Heart left ventricle (tissue), 16 donors: ENCODE data around the gene COLEC12. TPM values are rescaled to one million over a fixed set of nuclear protein-coding genes. Genes with fewer than 3 reads are reported as not detected.
A peak's percentile ranks its signal among the peaks of the same experiment; 100 is the strongest.

Source experiments
- ATAC-seq, 4 donors: fragments of 200-7000 bp; cut with Tn5 transposase; one replicate each; pipeline ENCODE4 v1.9.1; 2020 to 2022; ENCODE audit warnings: moderate library complexity in 4 of 4, mild to moderate bottlenecking in 3 of 4, moderate number of reproducible peaks in 1 of 4
- DNase-seq, 5 donors: peaks; one replicate each; pipeline ENCODE4 v3.0.0-alpha.2; 2020
- H3K27ac ChIP-seq, 12 donors: fragments of 200-600 bp; sonication (generic) in 4 of 12; one replicate each; pipeline versions ENCODE4 v1.5.0 to v1.8.0; 2016 to 2022; ENCODE audit warnings: mild to moderate bottlenecking in 2 of 12
- H3K27me3 ChIP-seq, 9 donors: fragments of 200-600 bp; sonication (generic) in 2 of 9; one replicate each; pipeline versions ENCODE4 v1.5.1 to v1.8.0; 2016 to 2022; ENCODE audit warnings: mild to moderate bottlenecking in 3 of 9
- H3K36me3 ChIP-seq, 9 donors: fragments of 200-600 bp; sonication (generic) in 2 of 9; one replicate each; pipeline versions ENCODE4 v1.5.0 to v1.8.0; 2018 to 2022; ENCODE audit warnings: mild to moderate bottlenecking in 2 of 9
- H3K4me1 ChIP-seq, 12 donors: fragments of 200-600 bp; sonication (generic) in 4 of 12; one replicate each; pipeline versions ENCODE4 v1.5.0 to v1.8.0; 2016 to 2022; ENCODE audit warnings: mild to moderate bottlenecking in 3 of 12
- H3K4me3 ChIP-seq, 12 donors: fragments of 200-600 bp; sonication (generic) in 4 of 12; one replicate each; pipeline versions ENCODE4 v1.5.0 to v1.8.0; 2017 to 2022; ENCODE audit warnings: mild to moderate bottlenecking in 9 of 12, moderate library complexity in 4 of 12
- H3K9me3 ChIP-seq, 12 donors: fragments of 200-600 bp; sonication (generic) in 4 of 12; one replicate each; pipeline versions ENCODE4 v1.5.0 to v1.8.0; 2016 to 2022; ENCODE audit warnings: mild to moderate bottlenecking in 1 of 12
- CTCF ChIP-seq, 12 donors: fragments of 200-600 bp; sonication (generic) in 4 of 12; IDR thresholded peaks; one replicate each; pipeline versions ENCODE4 v1.5.0 to v1.8.0; 2018 to 2022; ENCODE audit warnings: antibody characterized with exemption in 12 of 12, mild to moderate bottlenecking in 5 of 12
- POLR2A ChIP-seq, 2 donors: fragments of 450-650 bp; IDR thresholded peaks; one replicate each; pipeline ENCODE4 v1.6.1; 2017; ENCODE audit warnings: antibody characterized with exemption in 2 of 2, mild to moderate bottlenecking in 2 of 2, moderate library complexity in 2 of 2
- WGBS, 4 donors: extraction: QIAGEN DNeasy Blood & Tissue Kit in 2 of 4; methylation state at CpG; one replicate each; pipeline versions ENCODE4 v1.1.5 to v1.1.7; 2013 to 2018; 5-methylcytosine and 5-hydroxymethylcytosine counted together
- intact Hi-C, 10 donors: fragments of 100-400 bp; cut with DNase I; formaldehyde crosslinking; loops; one replicate each; pipeline versions ENCODE4 v1.11.1 to v1.14.2; 2022
- long read RNA-seq, 3 donors: library from polyadenylated mRNA; unstranded; transcript quantifications; one replicate each; pipeline ENCODE4 v2.0.0, GENCODE V29; 2020 to 2021
- polyA plus RNA-seq, 2 donors: library from polyadenylated mRNA; stranded (reverse); fragments of 200-250 nt; gene quantifications; one replicate each; pipeline ENCODE4 v1.2.3, GENCODE V29; 2013
- total RNA-seq, 9 donors: library from RNA; depleted of rRNA in 2 of 9; stranded (reverse); fragments of >200 nt in 2 of 9; fragmentation: NEBNext Ultra II Directional in 3 of 9; extraction: Animal tissue kit (Norgen Biotek cat#: 25700) in 3 of 9; gene quantifications; one replicate each; pipeline versions ENCODE4 v1.1.0 to v1.2.4, GENCODE V29; 2016 to 2023
- donor health status: ischemic (EF 13 %, LVEDD 7.1; RV severe dilation, severe dysfunction).
- donor health status: healthy with polysubstance abuse.
- donor health status: DM: no; HTN: yes; CAD: no.
- donor health status: DM: no; HTN: no; CAD: no.
- donor health status: ischemic (EF 25% LVEDD 6.9; RV normal size, moderate dysfunction).
- donor health status: ischemic (EF 25% LVEDD 5.7; RV mildly dilated, moderate dysfunction).
- donor health status: healthy.
- donor health status: DM: yes; HTN: yes; CAD: no.
- donor health status: ischemic (EF 35%, LVEDD 5.7; RV mildly dilated, moderate dysfunction).
- donor health status: nonischemic (EF 11% LVEDD 7.7; RV severe dilation, severe dysfunction).
- donor health status: DM: yes; HTN: yes; CAD: no.
- donor health status: PGD.
- donor health status: ischemic (EF 29% LVEDD 5.4; RV normal size, mild dysfunction).
- donor health status: nonischemic (EF 23%, LVEDD 6.1; RV moderate dilation, normal function).

COLEC12 gene
- 10 to 100 TPM in 3 of 9 donors, 1 to 10 TPM in 6; 4.2 to 35.9 (median 8.0) TPM for total RNA-seq
- 1 to 10 TPM; 2.2 TPM for polyA plus RNA-seq
- long read RNA-seq, donor 1, full-length matches to known transcripts = 8 of 12 reads
- long read RNA-seq, donor 1, partial matches to known transcripts = 3 of 12 reads
- long read RNA-seq, donor 1, other reads (novel, unspliced or antisense) = 1 of 12 reads
- long read RNA-seq, donor 2, partial matches to known transcripts = 1 of 3 reads
- long read RNA-seq, donor 2, other reads (novel, unspliced or antisense) = 2 of 3 reads
- long read RNA-seq, donor 3, full-length matches to known transcripts = 9 of 13 reads
- long read RNA-seq, donor 3, partial matches to known transcripts = 3 of 13 reads
- long read RNA-seq, donor 3, other reads (novel, unspliced or antisense) = 1 of 13 reads

- peak in 4 of 5 donors; percentile 47 to 66 (median 52) for DNase-seq
- Histone ChIP-seq H3K36me3 (no peaks in the 10 kb centered on the region), H3K4me3 (peak within 1 kb of the TSS; percentile 28 to 66 (median 55)), H3K9me3 (no peaks in the 10 kb centered on the region), H3K27ac (peak within 1 kb of the TSS in 7 of 12 donors; percentile 43 to 62 (median 54)), H3K27me3 (peaks cover 3 to 46% (median 25%) of the 10 kb centered on the region in 9 donors), H3K4me1 (peaks cover 0 to 29% (median 9%) of the 10 kb centered on the region in 12 donors)
- intact Hi-C loops = no loop called here
- 2 to 4% (median 3%) methylated on average over 28 to 75 of the region's 75 CpGs for WGBS, 4 donors
- peak in 3 of 4 donors; percentile 61 to 78 (median 72) for ATAC-seq
- no peak for TF ChIP-seq POLR2A (IDR thresholded peaks at IDR 0.05)
- peak in 1 of 12 donors; percentile 1 for TF ChIP-seq CTCF (IDR thresholded peaks at IDR 0.05)
Measured at GRCh38 chr18:500632-501405, at the start of gene COLEC12. Gene COLEC12 (minus strand): TSS chr18:500701. CDS start chr18:500514, 187 bp downstream.

GRCh38 chr18:549967-550366 lies 49.5 kb upstream of the COLEC12 start:
- no peak for ATAC-seq

GRCh38 chr18:543447-544078 lies 43.1 kb upstream of the COLEC12 start:
- Histone ChIP-seq H3K4me1 (peaks cover 0 to 5% (median 0%) of the 10 kb centered on the region in 12 donors), H3K9me3 (no peaks in the 10 kb centered on the region), H3K27ac (no peak overlapping the region), H3K4me3 (no peak overlapping the region), H3K36me3 (no peaks in the 10 kb centered on the region), H3K27me3 (no peaks in the 10 kb centered on the region)
- no peak for DNase-seq
- intact Hi-C loops = loop anchor here in 1 of 10 donors (10.0 kb wide), 1 partner anchor 51 kb away; the partner anchor contains the start of gene CLUL1
- no peak for TF ChIP-seq POLR2A (IDR thresholded peaks at IDR 0.05)
- no peak for TF ChIP-seq CTCF (IDR thresholded peaks at IDR 0.05)
- ATAC-seq = no peak
- WGBS, 4 donors = 74 to 77% (median 76%) methylated on average over 4 of the region's 4 CpGs

More at GRCh38 chr18:549967-550366, 49.5 kb upstream of the COLEC12 start:
- TF ChIP-seq CTCF (IDR thresholded peaks at IDR 0.05) = no peak
- no peak for TF ChIP-seq POLR2A (IDR thresholded peaks at IDR 0.05)
- 76 to 94% (median 85%) methylated on average over 3 of the region's 3 CpGs for WGBS, 4 donors
- H3K27me3 ChIP-seq = no peaks in the 10 kb centered on the region
- H3K4me3 ChIP-seq = no peak overlapping the region
- H3K27ac ChIP-seq = no peak overlapping the region
- DNase-seq = no peak
- intact Hi-C loops = loop anchor here in 1 of 10 donors (10.0 kb wide), 1 partner anchor 45 kb away; the partner anchor contains the start of gene CLUL1
- H3K4me1 ChIP-seq = peaks cover 0 to 5% (median 0%) of the 10 kb centered on the region in 12 donors
- no peaks in the 10 kb centered on the region for H3K36me3 ChIP-seq
- peaks cover 0 to 2% (median 0%) of the 10 kb centered on the region in 12 donors for H3K9me3 ChIP-seq
